Fibroblast of mammary gland (primary cell): ENCODE data around the gene P2RY12.

Experiments
- DNase-seq: peaks from one replicate; pipeline ENCODE4 v3.0.0-alpha.2; 2010; ENCODE audit warnings: low read depth
- H3K4me3 ChIP-seq: 2 replicates; pipeline ENCODE4 v1.5.1; 2011; ENCODE audit warnings: low read depth, mild to moderate bottlenecking, low read length, moderate library complexity; ENCODE audit not compliant: control insufficient read depth
- TF ChIP-seq, protein P1 (sequence below): conservative IDR thresholded peaks from 2 replicates; pipeline ENCODE4 v1.5.1; 2011; ENCODE audit warnings: low read depth, low read length, inconsistent platforms; ENCODE audit not compliant: control insufficient read depth, insufficient read depth

The P2RY12 gene

DNA sequence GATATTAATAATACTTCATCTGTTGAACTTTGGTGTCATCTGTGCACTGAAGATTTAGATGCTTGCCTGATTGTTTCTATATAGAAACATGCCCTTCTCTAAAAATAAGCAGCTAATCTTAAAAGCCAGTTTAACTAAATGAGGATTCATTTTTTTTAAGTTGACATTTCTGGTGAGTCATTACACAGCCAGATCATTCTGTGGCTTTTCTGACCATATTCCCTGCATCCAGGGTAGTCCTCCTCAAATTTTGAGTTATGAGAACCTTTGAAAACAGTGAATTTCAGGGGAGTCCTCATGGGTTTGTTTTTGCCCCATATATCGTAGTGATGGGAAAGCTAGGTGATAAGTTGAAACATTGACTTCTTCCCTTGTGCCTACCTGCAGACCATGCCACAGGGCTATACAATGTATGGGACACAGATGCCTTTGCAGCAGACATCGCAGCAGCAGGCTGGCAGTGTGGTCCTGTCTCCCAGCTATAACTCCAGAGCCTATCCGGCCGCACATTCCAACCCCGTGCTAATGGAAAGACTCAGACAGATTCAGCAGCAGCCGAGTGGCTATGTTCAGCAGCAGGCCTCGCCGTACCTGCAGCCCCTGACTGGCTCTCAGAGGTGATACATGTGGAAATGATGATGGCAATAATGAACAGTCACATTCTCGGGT is 26.5 kb upstream of the P2RY12 start:
- TF ChIP-seq, protein P1, sequence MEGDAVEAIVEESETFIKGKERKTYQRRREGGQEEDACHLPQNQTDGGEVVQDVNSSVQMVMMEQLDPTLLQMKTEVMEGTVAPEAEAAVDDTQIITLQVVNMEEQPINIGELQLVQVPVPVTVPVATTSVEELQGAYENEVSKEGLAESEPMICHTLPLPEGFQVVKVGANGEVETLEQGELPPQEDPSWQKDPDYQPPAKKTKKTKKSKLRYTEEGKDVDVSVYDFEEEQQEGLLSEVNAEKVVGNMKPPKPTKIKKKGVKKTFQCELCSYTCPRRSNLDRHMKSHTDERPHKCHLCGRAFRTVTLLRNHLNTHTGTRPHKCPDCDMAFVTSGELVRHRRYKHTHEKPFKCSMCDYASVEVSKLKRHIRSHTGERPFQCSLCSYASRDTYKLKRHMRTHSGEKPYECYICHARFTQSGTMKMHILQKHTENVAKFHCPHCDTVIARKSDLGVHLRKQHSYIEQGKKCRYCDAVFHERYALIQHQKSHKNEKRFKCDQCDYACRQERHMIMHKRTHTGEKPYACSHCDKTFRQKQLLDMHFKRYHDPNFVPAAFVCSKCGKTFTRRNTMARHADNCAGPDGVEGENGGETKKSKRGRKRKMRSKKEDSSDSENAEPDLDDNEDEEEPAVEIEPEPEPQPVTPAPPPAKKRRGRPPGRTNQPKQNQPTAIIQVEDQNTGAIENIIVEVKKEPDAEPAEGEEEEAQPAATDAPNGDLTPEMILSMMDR, result no peak
- no peak overlapping the region for H3K4me3 ChIP-seq
- peak; percentile 57 for DNase-seq

DNA sequence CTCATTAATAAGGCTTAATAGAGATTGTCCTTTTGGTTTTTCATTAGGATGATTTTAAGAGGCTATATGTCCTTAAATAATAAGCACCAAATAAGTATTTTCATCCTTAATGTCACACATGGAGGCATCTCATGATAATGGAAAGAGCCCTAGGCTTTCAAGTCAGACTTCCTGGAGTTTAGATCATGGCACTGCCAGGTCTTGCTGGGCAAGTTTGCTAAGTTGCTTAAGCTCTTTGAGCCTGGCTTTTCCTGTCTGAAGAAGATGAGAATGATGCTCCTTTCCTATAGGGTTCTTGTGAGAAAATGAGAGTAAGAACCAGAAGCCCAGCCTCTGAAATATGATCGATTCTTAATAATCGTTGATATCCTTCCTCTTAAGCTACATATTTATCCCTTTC is 23.4 kb upstream of the P2RY12 start:
- no peak overlapping the region for H3K4me3 ChIP-seq
- no peak for DNase-seq
- TF ChIP-seq, protein P1, result no peak

DNA sequence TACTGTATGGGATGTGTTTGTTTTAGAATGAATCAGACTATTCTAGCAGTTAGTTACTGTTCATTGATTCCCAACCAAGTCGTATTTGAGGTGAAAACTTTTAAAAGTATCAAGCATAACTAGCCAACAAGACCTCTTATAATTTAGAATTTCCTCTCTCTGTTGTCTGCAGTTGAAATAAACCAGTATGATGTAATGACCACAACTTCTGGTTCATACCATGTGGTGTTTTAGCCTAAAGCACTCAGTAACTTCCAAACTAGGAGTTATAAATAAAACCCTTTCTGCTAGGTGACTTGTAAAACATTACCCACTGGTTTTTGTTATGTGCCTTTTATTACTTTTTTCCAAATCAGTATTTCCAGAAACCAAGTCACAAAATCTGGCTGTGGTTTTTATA is 19.8 kb upstream of the P2RY12 start:
- TF ChIP-seq, protein P1, result no peak
- H3K4me3 ChIP-seq, result no peak overlapping the region
- peak; percentile 56 for DNase-seq

- peak; percentile 82 for DNase-seq
- TF ChIP-seq, protein P1, result no peak
- H3K4me3 ChIP-seq, result no peak overlapping the region
These were observed 18.7 kb upstream of the P2RY12 start for GRCh38 chr3:151403246-151403645.

GRCh38 chr3:151402349-151402748 is 17.8 kb upstream of the P2RY12 start:
- TF ChIP-seq, protein P1, result no peak
- no peak overlapping the region for H3K4me3 ChIP-seq
- no peak for DNase-seq

DNA sequence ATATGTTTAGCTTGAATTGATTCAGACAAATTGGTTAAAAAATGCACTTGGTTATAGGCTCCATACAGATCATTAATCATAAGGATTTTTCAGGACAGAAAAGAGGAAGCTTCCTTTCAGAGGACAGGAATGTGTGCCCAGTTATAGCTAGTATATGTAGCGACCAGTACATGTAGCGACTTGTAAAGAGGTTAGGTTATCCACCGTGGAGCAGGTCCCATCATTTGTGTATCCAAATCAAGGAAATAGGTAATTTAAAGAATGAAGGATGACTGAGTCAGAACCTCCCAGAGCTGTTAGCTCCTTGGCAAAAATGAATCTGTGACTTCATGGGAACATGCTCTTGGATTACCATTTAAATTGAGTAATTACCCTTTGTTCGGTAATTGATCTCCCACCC is 15.8 kb upstream of the P2RY12 start:
- H3K4me3 ChIP-seq, result no peak overlapping the region
- DNase-seq, result no peak
- TF ChIP-seq, protein P1, result no peak

DNA sequence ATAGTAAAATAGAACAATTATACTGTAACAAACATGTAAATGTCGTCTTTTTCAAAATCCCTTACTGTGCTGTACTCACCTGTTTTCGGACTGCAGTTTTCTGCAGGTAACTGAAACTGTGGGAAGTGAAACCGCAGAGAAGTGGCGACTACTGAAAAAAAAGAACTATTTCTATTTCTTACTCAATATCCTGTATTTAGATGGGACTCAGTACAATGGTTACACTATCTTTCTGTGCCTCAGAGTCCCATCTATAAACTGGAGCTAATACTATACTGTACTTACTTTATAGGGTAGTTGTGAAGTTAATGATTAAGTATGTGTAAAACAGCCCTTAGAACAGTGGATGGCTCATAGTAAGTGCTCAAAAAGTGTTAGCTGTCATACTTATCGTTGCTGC is 14.3 kb upstream of the P2RY12 start:
- DNase-seq, result no peak
- no peak overlapping the region for H3K4me3 ChIP-seq
- TF ChIP-seq, protein P1, result no peak
